Loucy (cell line): ENCODE measurements around the gene PHB1.

Source experiments
- H2AFZ ChIP-seq: fragments of 200-600 bp; sonication (generic); 2 replicates; pipeline ENCODE4 v1.6.0; 2016; ENCODE audit warnings: antibody characterized with exemption, mild to moderate bottlenecking, low read length, moderate library complexity
- H3F3A ChIP-seq: fragments of 200-600 bp; 2 replicates; pipeline ENCODE4 v1.6.0; 2016; ENCODE audit warnings: antibody characterized with exemption, low read depth, mild to moderate bottlenecking
- H3K27me3 ChIP-seq: fragments of 200-600 bp; sonication (generic); 2 replicates; pipeline ENCODE4 v1.6.1; 2014; ENCODE audit warnings: low read length, mild to moderate bottlenecking; ENCODE audit not compliant: insufficient read depth, poor library complexity, severe bottlenecking
- H3K36me3 ChIP-seq: fragments of 200-600 bp; sonication (generic); 2 replicates; pipeline ENCODE4 v1.6.1; 2016; ENCODE audit warnings: low read length; ENCODE audit not compliant: insufficient read depth
- H3K4me1 ChIP-seq: fragments of 200-600 bp; sonication (generic); 2 replicates; pipeline ENCODE4 v1.5.1; 2014; ENCODE audit warnings: low read length, mild to moderate bottlenecking; ENCODE audit not compliant: insufficient read depth, poor library complexity, severe bottlenecking
- H3K4me2 ChIP-seq: fragments of 200-600 bp; sonication (generic); 2 replicates; pipeline ENCODE4 v1.6.0; 2014; ENCODE audit warnings: antibody characterized with exemption, low read length, low read depth, mild to moderate bottlenecking; ENCODE audit not compliant: poor library complexity, severe bottlenecking
- H3K4me3 ChIP-seq: fragments of 200-600 bp; sonication (generic); 2 replicates; pipeline ENCODE4 v1.5.1; 2014; ENCODE audit warnings: low read length, mild to moderate bottlenecking, mixed read lengths; ENCODE audit not compliant: poor library complexity, severe bottlenecking
- H3K79me2 ChIP-seq: fragments of 200-600 bp; sonication (generic); 2 replicates; pipeline ENCODE4 v1.6.1; 2014; ENCODE audit warnings: low read length; ENCODE audit not compliant: insufficient read depth
- H3K9ac ChIP-seq: fragments of 200-600 bp; sonication (generic); 2 replicates; pipeline ENCODE4 v1.6.0; 2014; ENCODE audit warnings: mild to moderate bottlenecking, low read depth, low read length, moderate library complexity; ENCODE audit not compliant: poor library complexity, severe bottlenecking
- H3K9me2 ChIP-seq: fragments of 200-600 bp; sonication (generic); replicated peaks from 2 replicates; pipeline ENCODE4 v1.6.1; 2016; ENCODE audit warnings: low read depth, low read length, mixed read lengths
- H3K9me3 ChIP-seq: fragments of 200-600 bp; sonication (generic); 2 replicates; pipeline ENCODE4 v1.6.1; 2014; ENCODE audit warnings: mild to moderate bottlenecking, antibody characterized with exemption, low read length, low read depth; ENCODE audit not compliant: insufficient read depth
- H4K20me1 ChIP-seq: fragments of 200-600 bp; sonication (generic); 2 replicates; pipeline ENCODE4 v1.6.0; 2014; ENCODE audit warnings: antibody characterized with exemption, low read length, mild to moderate bottlenecking; ENCODE audit not compliant: insufficient read depth, poor library complexity, severe bottlenecking
- EZH2phosphoT487 ChIP-seq: fragments of 200-600 bp; IDR thresholded peaks from 2 replicates; pipeline ENCODE4 v1.6.1; 2018; ENCODE audit warnings: antibody characterized with exemption, mild to moderate bottlenecking, moderate library complexity, borderline replicate concordance
- TF ChIP-seq, protein P1 (sequence below): fragments of 200-600 bp; sonication (generic); conservative IDR thresholded peaks from 2 replicates; pipeline ENCODE4 v1.5.1; 2014; ENCODE audit warnings: mild to moderate bottlenecking, antibody characterized with exemption, low read length

Gene PHB1

DNA sequence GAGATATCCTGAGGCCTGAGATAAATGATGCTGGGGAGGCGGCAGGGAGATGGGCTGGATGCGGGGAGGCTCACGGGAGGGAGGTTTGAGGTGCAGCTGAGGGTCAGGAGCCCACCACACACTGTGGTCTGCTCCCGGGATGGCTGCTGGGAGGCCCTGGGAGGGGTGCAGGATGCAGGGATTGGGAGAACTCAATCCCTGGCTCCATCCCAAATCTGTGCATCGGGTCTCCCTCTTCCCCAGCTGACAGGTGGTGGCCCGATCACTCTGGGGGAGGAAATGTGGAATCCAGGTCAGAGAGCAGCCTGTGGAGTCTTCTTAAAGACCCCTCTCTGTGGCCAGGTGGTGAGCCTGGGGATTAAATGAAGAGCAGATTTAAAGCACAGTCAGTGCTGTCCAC is 12.0 kb downstream of the PHB1 start:
- H2AFZ ChIP-seq, result no peak overlapping the region
- H3K4me3 ChIP-seq, result peak overlapping the region; percentile 68
- H4K20me1 ChIP-seq, result no peaks in the 10 kb centered on the region
- H3K36me3 ChIP-seq, result peaks cover 23% of the 10 kb centered on the region; the same call in 1 of the 2 replicates
- TF ChIP-seq EZH2phosphoT487, result no peak
- TF ChIP-seq, protein P1, sequence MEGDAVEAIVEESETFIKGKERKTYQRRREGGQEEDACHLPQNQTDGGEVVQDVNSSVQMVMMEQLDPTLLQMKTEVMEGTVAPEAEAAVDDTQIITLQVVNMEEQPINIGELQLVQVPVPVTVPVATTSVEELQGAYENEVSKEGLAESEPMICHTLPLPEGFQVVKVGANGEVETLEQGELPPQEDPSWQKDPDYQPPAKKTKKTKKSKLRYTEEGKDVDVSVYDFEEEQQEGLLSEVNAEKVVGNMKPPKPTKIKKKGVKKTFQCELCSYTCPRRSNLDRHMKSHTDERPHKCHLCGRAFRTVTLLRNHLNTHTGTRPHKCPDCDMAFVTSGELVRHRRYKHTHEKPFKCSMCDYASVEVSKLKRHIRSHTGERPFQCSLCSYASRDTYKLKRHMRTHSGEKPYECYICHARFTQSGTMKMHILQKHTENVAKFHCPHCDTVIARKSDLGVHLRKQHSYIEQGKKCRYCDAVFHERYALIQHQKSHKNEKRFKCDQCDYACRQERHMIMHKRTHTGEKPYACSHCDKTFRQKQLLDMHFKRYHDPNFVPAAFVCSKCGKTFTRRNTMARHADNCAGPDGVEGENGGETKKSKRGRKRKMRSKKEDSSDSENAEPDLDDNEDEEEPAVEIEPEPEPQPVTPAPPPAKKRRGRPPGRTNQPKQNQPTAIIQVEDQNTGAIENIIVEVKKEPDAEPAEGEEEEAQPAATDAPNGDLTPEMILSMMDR, result no peak
- peaks cover 64% of the 10 kb centered on the region for H3K4me1 ChIP-seq
- peak overlapping the region; percentile 75 for H3K9ac ChIP-seq
- peaks cover 5% of the 10 kb centered on the region for H3F3A ChIP-seq
- H3K9me3 ChIP-seq, result no peaks in the 10 kb centered on the region
- H3K79me2 ChIP-seq, result 0 out of 2 replicates have a peak, but pooled peaks cover 4% of the 10 kb centered on the region
- H3K4me2 ChIP-seq, result peak overlapping the region; percentile 93
- H3K9me2 ChIP-seq, result no peaks in the 10 kb centered on the region
- H3K27me3 ChIP-seq, result no peaks in the 10 kb centered on the region

- peak overlapping the region; percentile 93 for H3K4me2 ChIP-seq
- H3K36me3 ChIP-seq, result peaks cover 20% of the 10 kb centered on the region; the same call in 1 of the 2 replicates
- H3K9ac ChIP-seq, result peak overlapping the region; percentile 75
- no peak overlapping the region for H2AFZ ChIP-seq
- H4K20me1 ChIP-seq, result no peaks in the 10 kb centered on the region
- peaks cover 63% of the 10 kb centered on the region for H3K4me1 ChIP-seq
- TF ChIP-seq, protein P1, result no peak
- TF ChIP-seq EZH2phosphoT487, result no peak
- no peaks in the 10 kb centered on the region for H3K9me2 ChIP-seq
- H3K27me3 ChIP-seq, result no peaks in the 10 kb centered on the region
- no peak overlapping the region for H3K4me3 ChIP-seq
- H3F3A ChIP-seq, result peaks cover 5% of the 10 kb centered on the region
- H3K79me2 ChIP-seq, result 0 out of 2 replicates have a peak, but pooled peaks cover 1% of the 10 kb centered on the region
- no peaks in the 10 kb centered on the region for H3K9me3 ChIP-seq
These were observed 12.6 kb downstream of the PHB1 start for GRCh38 chr17:49401971-49402611.

DNA sequence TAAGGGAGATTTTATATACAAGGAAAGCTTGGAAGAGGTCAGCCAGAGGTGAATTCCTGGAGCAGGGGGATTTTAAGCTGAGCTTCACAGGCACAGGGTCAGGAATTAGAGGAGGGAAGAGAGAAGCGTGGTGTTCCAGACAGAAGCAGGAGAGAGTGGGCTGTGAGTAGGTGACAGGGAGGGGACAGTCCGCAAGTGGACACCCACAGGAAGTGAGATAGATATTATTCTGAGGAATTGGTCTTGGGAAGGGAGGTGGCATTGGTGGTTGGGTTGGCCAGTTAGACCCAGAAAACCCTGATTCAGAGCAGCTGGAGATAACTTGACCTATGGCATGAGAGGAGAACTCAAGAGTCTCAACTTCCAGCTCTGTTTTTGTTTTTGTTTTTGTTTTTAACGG is 14.7 kb downstream of the PHB1 start:
- Histone ChIP-seq H3K36me3 (0 out of 2 replicates have a peak, but pooled peaks cover 1% of the 10 kb centered on the region), H3K9me3 (no peaks in the 10 kb centered on the region), H3K4me3 (no peak overlapping the region), H3K27me3 (no peaks in the 10 kb centered on the region), H2AFZ (no peak overlapping the region), H3K4me1 (peaks cover 53% of the 10 kb centered on the region), H3K9ac (no peak overlapping the region), H3F3A (peaks cover 5% of the 10 kb centered on the region), H4K20me1 (no peaks in the 10 kb centered on the region), H3K79me2 (no peaks in the 10 kb centered on the region), H3K9me2 (no peaks in the 10 kb centered on the region), H3K4me2 (no peak overlapping the region)
- TF ChIP-seq, protein P1, result no peak
- TF ChIP-seq EZH2phosphoT487, result no peak
